D721Med (cell line): ENCODE results near the gene SWT1.

Source experiments
- DNase-seq: peaks from one replicate; pipeline ENCODE4 v3.0.0; 2011; ENCODE audit warnings: low spot score; ENCODE audit not compliant: insufficient read length
- FAIRE-seq: peaks from 2 replicates; lab custom pipeline; 2011; peaks lifted over from hg19 to GRCh38; lab: Jason Lieb, UNC
- TF ChIP-seq, protein P1 (sequence below): IDR thresholded peaks from 2 replicates; pipeline ENCODE4 v1.5.1; 2012; ENCODE audit warnings: mild to moderate bottlenecking, control low read depth; ENCODE audit not compliant: insufficient read depth; ENCODE audit errors: missing control alignments

The SWT1 gene

DNA sequence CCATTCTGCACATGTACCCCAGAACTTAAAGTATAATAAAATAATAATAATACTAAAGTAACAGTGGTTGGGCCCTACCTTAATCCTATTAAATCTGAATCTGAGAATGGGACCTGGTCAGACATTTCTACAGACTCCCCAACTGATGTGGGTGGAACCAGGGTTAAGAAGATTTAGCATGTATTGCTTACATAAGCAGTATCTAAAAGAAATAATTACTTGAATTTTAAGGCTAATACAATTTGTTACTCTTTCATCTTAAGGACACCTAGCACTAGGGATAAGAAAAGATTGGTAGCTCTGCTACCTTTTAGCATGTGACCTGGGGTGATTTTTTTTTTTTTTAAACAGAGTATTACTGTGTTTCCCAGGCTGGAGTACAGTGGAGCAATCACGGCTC, 80.7 kb downstream of the SWT1 start:
- DNase-seq = no peak
- no peak for FAIRE-seq
- TF ChIP-seq, protein P1, sequence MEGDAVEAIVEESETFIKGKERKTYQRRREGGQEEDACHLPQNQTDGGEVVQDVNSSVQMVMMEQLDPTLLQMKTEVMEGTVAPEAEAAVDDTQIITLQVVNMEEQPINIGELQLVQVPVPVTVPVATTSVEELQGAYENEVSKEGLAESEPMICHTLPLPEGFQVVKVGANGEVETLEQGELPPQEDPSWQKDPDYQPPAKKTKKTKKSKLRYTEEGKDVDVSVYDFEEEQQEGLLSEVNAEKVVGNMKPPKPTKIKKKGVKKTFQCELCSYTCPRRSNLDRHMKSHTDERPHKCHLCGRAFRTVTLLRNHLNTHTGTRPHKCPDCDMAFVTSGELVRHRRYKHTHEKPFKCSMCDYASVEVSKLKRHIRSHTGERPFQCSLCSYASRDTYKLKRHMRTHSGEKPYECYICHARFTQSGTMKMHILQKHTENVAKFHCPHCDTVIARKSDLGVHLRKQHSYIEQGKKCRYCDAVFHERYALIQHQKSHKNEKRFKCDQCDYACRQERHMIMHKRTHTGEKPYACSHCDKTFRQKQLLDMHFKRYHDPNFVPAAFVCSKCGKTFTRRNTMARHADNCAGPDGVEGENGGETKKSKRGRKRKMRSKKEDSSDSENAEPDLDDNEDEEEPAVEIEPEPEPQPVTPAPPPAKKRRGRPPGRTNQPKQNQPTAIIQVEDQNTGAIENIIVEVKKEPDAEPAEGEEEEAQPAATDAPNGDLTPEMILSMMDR = no peak

DNA sequence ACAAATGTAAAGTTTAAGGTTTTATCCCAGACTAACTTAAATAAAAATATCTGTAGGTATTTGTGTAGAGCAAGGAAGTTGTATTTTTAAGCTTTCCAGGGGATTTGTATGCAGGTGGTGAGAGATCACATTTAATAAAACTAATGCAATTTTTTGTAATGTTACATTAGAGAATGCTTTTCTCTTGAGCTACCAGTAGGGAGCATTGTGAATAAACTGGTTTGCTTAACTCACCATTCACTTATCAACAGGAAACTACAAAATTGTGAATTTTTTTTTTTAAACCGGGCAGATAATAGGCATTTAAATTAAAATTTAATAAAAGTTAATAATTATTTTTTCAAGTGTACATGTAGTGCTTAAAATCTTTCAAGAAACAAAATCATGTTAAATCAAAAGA, 81.5 kb downstream of the SWT1 start:
- FAIRE-seq (no peak), DNase-seq (no peak)
- TF ChIP-seq, protein P1 = peak; percentile 46

DNA sequence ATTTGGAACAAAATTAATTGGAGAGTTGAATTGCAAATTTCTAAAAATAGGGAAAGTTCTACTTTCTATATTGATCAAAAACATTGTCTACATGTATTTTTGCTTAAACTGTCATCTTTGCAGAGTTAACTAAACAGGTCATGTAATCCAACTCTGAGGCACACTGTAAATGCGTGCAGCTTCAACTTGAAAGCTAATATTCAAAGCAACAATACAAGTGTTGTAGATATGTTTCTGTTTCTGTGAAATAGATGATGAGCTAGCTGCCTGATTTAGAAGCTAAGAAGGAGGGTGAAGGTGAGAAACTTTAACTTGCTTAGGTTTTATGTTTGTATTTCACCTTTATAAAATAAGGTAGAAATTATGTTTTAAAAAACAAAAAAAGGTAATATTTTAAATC, 82.9 kb downstream of the SWT1 start:
- FAIRE-seq = no peak
- no peak for DNase-seq

DNA sequence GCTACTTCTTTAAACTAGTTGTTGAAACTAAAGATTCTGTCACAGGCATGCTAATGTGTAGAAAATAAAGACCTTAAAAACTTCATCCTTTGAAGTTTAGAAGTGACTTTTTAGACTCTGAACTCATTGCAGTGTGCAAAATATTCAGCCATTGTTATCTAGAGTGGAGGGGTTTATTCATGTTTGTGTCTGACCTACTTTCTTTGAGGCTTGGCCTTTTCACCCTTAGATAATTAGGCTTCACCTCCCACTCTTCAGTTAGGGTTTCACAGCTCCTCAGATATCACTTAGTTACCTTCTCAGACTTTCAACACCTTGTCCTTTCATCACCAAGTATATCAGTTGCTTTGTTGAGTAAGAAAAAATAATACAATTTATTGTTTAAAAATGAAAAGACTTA, 84.2 kb downstream of the SWT1 start:
- peak; percentile 61 for FAIRE-seq

More for the DNA sequence above, 82.9 kb downstream of the SWT1 start:
- TF ChIP-seq, protein P1 = no peak

DNA sequence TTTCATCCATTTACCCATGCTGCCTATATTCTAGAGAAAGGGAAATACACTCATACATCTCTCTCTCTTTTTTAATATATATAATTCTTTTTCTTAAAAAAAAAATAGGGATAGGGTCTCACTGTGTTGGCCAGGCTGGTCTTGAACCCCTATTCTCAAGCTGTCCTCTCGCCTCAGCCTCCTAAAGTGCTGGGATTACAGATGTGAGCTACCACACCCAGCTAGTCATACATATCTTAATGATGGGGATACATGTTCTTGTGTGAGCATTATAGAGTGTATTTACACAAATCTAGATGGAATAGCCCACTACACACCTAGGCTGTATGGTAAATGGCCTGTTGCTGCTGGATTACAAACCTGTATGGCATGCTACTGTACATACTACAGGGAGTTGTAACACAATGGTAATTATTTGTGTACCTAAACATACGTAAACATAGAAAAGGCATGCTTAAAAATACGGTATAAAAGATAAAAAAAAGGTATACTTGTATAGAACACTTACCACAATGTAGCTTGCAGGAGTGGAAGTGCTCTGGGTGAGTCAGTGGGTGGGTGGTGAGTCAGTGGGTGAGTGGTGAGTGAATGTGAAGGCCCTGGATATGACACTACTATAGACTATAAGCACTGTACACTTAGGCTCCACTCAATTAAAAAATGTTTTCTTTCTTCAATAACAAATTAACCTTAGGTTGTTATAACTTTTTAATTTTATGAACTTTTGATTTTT, 87.2 kb downstream of the SWT1 start:
- TF ChIP-seq, protein P1 = no peak
- DNase-seq (no peak), FAIRE-seq (peak; percentile 25)

More for the DNA sequence above, 84.2 kb downstream of the SWT1 start:
- TF ChIP-seq, protein P1 = no peak
- DNase-seq = no peak

DNA sequence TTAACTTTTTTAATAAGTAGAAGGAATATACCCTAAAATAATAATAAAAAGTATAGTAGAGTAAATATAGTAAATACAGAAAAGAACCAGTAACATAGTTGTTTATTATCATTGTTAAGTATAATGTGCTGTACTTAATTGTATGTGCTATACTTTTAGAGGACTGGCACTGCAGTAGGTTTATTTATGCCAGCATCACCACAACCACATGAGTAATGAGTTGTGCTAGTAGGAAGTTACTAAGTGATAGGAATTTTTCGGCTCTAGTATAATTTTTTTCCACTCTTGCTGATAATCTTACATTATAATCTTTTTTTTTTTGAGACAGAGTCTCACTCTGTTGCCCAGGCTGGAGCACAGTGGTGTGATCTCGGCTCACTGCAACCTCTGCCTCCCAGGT, 88.5 kb downstream of the SWT1 start:
- DNase-seq (no peak), FAIRE-seq (no peak)
- TF ChIP-seq, protein P1 = no peak

DNA sequence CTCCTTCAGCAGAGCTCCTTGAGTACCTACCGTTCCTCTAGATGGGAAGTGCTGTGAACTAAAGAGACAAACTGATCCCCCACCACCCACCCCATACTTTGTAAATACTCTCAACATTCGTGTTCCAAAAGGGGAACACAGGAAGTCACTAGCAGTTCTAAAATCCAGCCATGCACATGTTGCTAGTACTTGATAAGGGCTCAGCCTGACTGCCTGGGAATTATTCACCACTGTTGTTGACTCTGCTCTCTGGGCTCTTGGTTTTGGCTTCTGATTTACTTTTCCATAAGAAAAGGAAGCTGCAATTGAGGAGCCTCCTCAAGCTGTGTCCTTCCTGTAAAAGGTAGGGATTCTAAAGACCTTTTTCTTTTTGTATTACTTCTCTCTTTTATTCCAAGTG, 92.6 kb downstream of the SWT1 start:
- FAIRE-seq (peak; percentile 48), DNase-seq (no peak)
- TF ChIP-seq, protein P1 = no peak
